ACC112 (cell line): ENCODE data around the gene SERPINA4.

Source experiments
- H2AFZ ChIP-seq: fragments of 200-600 bp; sonication (generic); one replicate; pipeline ENCODE4 v1.6.0; 2017; ENCODE audit warnings: antibody characterized with exemption, low read length; ENCODE audit not compliant: unreplicated experiment
- H3K27ac ChIP-seq: fragments of 200-600 bp; sonication (generic); 2 replicates; pipeline ENCODE4 v1.5.1; 2014; ENCODE audit warnings: low read depth, mild to moderate bottlenecking, antibody characterized with exemption, low read length, moderate library complexity
- H3K27me3 ChIP-seq: fragments of 200-600 bp; sonication (generic); 2 replicates; pipeline ENCODE4 v1.6.1; 2014; ENCODE audit warnings: mild to moderate bottlenecking, antibody characterized with exemption, low read length, moderate library complexity, mixed read lengths; ENCODE audit not compliant: insufficient read depth
- H3K36me3 ChIP-seq: fragments of 200-600 bp; sonication (generic); 2 replicates; pipeline ENCODE4 v1.6.1; 2016; ENCODE audit warnings: mild to moderate bottlenecking, antibody characterized with exemption, low read length, moderate library complexity, mixed read lengths; ENCODE audit not compliant: insufficient read depth
- H3K4me1 ChIP-seq: fragments of 200-600 bp; sonication (generic); one replicate; pipeline ENCODE4 v1.6.1; 2016; ENCODE audit warnings: low read length, mixed read lengths; ENCODE audit not compliant: insufficient read depth, unreplicated experiment, control insufficient read depth
- H3K4me3 ChIP-seq: fragments of 200-600 bp; sonication (generic); 2 replicates; pipeline ENCODE4 v1.5.1; 2014; ENCODE audit warnings: mild to moderate bottlenecking, low read depth, low read length
- H3K79me2 ChIP-seq: fragments of 200-600 bp; sonication (generic); one replicate; pipeline ENCODE4 v1.6.0; 2016; ENCODE audit warnings: low read length; ENCODE audit not compliant: control insufficient read depth, unreplicated experiment, insufficient read depth

Gene SERPINA4

DNA sequence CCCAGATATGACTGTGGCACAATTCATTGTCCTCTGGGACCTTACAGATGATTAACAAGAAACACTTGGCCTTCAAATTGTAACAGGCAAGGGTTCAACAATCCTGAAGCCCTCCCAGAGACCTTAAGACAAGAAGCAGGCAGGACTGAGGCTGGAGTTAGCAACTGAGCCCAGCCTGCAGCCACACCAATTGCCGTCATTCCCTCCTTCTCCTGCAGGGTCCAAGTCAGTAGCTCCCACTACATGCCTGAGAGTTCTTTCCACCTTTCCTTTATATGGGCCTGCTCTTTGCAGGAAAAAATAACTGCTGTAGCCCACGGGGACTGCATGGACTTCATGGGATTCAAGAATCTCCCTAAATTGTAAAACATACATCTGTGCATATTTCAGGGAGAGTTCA is 2.4 kb upstream of the SERPINA4 start:
- Histone ChIP-seq H3K36me3 (no peaks in the 10 kb centered on the region), H3K27me3 (no peaks in the 10 kb centered on the region), H2AFZ (no peak overlapping the region), H3K4me1 (no peaks in the 10 kb centered on the region), H3K4me3 (no peak overlapping the region), H3K27ac (no peak overlapping the region), H3K79me2 (no peaks in the 10 kb centered on the region)

DNA sequence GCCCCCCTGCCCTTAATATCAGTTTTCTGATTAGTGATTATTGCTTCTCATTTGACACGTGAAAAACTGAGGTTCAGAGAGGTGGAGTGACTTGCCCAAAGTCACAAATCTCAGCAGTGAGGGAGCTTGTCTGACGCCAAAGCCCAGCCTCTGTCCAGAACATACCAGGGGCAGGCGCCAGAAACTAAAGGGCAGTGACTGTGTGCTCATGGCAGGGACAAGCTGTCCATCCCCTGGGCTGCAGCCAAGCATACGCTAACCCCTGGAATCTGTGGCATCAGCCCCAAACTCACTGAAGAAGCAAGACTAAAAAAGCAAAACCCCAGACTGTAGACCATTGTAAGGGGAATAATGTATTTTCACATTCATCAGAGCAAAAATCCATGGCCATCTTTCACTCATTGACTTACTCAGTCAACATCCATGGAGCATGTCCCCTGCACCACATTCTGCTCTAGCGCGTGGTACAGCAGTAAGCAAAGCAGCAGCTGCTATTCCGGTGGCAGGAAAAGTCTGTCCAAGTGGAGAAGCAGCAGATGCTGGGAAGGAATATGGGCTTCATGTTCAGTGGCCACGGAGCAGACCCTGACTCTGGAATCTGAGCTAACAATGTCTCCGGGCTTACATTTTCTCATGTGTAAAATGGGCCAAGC is 1.5 kb upstream of the SERPINA4 start:
- Histone ChIP-seq H3K4me3 (no peak overlapping the region), H3K27me3 (no peaks in the 10 kb centered on the region), H3K79me2 (no peaks in the 10 kb centered on the region), H2AFZ (no peak overlapping the region), H3K36me3 (no peaks in the 10 kb centered on the region), H3K27ac (no peak overlapping the region), H3K4me1 (no peaks in the 10 kb centered on the region)

DNA sequence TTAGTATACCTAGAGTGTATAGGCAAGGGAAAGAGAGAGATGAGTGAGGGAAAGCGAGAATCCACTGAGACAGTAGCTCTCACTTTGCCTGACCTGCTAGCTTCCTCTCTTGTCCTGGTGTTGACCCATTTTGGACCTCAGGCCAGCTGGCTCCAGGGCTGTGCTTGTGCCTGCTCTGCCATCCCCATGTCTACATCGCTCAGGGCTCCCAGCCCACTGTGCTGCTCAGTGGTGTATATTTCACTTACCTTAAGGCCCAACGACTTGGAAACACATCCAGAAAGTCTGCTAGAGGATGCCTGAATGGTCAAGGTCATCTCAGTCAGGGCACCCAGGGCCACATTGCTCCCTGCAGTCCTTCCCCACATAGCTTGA is 964 bp upstream of the SERPINA4 start:
- Histone ChIP-seq H2AFZ (no peak overlapping the region), H3K4me1 (no peaks in the 10 kb centered on the region), H3K27me3 (no peaks in the 10 kb centered on the region), H3K36me3 (no peaks in the 10 kb centered on the region), H3K27ac (no peak overlapping the region), H3K4me3 (no peak overlapping the region), H3K79me2 (no peaks in the 10 kb centered on the region)

DNA sequence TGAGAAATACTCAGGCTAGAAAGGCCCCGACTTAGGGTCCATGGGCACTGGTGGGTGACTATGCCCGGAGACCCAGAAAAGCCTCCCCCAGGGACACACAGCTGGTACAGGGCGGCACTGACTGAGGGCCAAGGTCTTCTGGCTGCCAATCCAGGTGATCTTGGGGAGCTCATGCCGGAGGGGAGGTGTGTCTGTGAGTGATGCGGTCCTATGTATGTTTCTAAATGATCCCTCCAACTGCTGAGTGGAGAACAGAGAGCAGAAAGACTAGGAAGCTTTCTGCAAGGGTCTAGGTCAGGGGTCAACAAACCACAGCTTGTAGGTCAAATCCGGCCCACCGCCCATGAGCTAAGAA is 391 bp downstream of the SERPINA4 start:
- Histone ChIP-seq H3K27me3 (no peaks in the 10 kb centered on the region), H3K27ac (no peak overlapping the region), H3K36me3 (no peaks in the 10 kb centered on the region), H2AFZ (no peak overlapping the region), H3K4me3 (no peak overlapping the region), H3K79me2 (no peaks in the 10 kb centered on the region), H3K4me1 (no peaks in the 10 kb centered on the region)

GRCh38 chr14:94562022-94562421 is 780 bp downstream of the SERPINA4 start:
- Histone ChIP-seq H3K4me1 (no peaks in the 10 kb centered on the region), H2AFZ (no peak overlapping the region), H3K36me3 (no peaks in the 10 kb centered on the region), H3K27ac (no peak overlapping the region), H3K79me2 (no peaks in the 10 kb centered on the region), H3K27me3 (no peaks in the 10 kb centered on the region), H3K4me3 (no peak overlapping the region)

DNA sequence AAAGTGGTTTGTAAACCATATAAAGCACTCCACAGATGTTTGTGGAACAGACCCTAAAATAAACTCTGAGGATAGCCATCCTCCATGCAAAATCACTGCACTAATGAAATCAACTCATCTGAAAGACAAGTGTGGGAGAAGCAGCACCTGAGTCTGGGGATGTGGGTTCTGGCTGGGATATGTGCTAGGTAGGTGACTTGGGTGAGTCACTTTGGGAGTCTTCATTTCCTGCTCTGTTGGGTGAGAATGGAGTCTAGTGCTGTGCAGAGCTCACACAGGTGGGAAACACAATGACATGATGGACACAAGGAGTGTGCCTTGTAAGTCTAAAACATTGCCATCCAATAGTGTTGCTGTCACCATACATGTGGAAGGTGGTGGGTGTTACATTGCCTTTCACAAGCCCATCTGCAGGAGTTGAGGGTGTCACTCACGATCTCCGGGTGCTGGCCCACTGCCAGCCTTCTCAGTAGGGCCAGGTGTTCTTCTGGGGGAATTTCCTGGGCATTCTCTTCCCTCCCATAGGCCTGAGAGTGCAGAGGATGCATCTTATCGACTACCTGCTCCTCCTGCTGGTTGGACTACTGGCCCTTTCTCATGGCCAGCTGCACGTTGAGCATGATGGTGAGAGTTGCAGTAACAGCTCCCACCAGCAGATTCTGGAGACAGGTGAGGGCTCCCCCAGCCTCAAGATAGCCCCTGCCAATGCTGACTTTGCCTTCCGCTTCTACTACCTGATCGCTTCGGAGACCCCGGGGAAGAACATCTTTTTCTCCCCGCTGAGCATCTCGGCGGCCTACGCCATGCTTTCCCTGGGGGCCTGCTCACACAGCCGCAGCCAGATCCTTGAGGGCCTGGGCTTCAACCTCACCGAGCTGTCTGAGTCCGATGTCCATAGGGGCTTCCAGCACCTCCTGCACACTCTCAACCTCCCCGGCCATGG is 2.0 kb downstream of the SERPINA4 start:
- Histone ChIP-seq H2AFZ (no peak overlapping the region), H3K27ac (no peak overlapping the region), H3K36me3 (no peaks in the 10 kb centered on the region), H3K79me2 (no peaks in the 10 kb centered on the region), H3K4me1 (no peaks in the 10 kb centered on the region), H3K27me3 (no peaks in the 10 kb centered on the region), H3K4me3 (no peak overlapping the region)

- no peaks in the 10 kb centered on the region for H3K27me3 ChIP-seq
Measured at GRCh38 chr14:94564381-94564780, 3.1 kb downstream of the SERPINA4 start.

DNA sequence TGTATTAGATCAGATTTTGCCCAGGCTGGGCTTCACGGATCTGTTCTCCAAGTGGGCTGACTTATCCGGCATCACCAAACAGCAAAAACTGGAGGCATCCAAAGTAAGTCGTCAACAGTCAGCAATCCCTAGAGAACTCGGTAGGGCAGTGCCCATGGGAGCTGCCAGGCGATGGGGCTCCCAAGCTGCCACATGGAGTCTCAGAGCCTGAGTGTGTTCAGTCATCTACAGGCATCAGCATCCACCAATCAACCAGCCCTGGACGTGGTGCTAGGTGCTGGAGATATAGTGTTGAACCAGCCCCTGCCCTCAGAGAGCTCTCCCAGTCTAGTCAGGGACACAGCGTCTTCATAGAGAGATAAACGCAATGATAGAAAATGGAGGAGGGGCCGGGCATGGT is 6.9 kb downstream of the SERPINA4 start:
- Histone ChIP-seq H3K4me3 (no peak overlapping the region), H2AFZ (no peak overlapping the region), H3K4me1 (peaks cover 16% of the 10 kb centered on the region), H3K27ac (no peak overlapping the region), H3K36me3 (no peaks in the 10 kb centered on the region), H3K27me3 (no peaks in the 10 kb centered on the region), H3K79me2 (no peaks in the 10 kb centered on the region)

More at GRCh38 chr14:94564381-94564780, 3.1 kb downstream of the SERPINA4 start:
- Histone ChIP-seq H3K36me3 (no peaks in the 10 kb centered on the region), H3K4me3 (no peak overlapping the region), H3K4me1 (no peaks in the 10 kb centered on the region), H3K79me2 (no peaks in the 10 kb centered on the region), H2AFZ (no peak overlapping the region), H3K27ac (no peak overlapping the region)

DNA sequence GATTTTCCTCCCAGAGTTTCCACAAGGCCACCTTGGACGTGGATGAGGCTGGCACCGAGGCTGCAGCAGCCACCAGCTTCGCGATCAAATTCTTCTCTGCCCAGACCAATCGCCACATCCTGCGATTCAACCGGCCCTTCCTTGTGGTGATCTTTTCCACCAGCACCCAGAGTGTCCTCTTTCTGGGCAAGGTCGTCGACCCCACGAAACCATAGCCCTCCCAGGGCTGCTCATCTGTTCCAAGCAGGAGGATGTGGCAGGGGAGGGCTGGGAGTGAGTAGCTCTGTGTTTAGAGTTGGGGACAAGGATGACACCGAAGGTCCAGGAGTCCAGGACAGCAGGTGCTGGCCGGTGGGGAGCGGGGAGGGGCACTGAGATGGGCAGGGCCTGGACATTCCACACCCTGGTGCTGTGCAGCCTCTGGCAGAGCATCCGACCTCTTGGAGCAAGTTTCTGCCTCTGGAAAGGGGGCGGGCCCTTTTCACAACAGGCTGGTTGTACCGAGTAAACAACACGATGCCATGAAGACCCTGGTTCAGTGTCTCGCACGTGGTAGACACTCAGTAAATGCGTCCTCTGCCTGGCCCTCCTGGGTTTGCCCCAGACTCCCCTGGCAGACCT is 8.2 kb downstream of the SERPINA4 start:
- Histone ChIP-seq H3K4me1 (peaks cover 16% of the 10 kb centered on the region), H3K4me3 (no peak overlapping the region), H3K27me3 (no peaks in the 10 kb centered on the region), H3K27ac (no peak overlapping the region), H3K36me3 (no peaks in the 10 kb centered on the region), H2AFZ (no peak overlapping the region), H3K79me2 (no peaks in the 10 kb centered on the region)

- H3K4me3 ChIP-seq = no peak overlapping the region
- no peaks in the 10 kb centered on the region for H3K27me3 ChIP-seq
- H2AFZ ChIP-seq = no peak overlapping the region
- no peak overlapping the region for H3K27ac ChIP-seq
- peaks cover 16% of the 10 kb centered on the region for H3K4me1 ChIP-seq
- no peaks in the 10 kb centered on the region for H3K79me2 ChIP-seq
- H3K36me3 ChIP-seq = no peaks in the 10 kb centered on the region
Measured at GRCh38 chr14:94570002-94570400, 8.8 kb downstream of the SERPINA4 start.
